ENCODE measurements around the gene CHAF1B.

DNA sequence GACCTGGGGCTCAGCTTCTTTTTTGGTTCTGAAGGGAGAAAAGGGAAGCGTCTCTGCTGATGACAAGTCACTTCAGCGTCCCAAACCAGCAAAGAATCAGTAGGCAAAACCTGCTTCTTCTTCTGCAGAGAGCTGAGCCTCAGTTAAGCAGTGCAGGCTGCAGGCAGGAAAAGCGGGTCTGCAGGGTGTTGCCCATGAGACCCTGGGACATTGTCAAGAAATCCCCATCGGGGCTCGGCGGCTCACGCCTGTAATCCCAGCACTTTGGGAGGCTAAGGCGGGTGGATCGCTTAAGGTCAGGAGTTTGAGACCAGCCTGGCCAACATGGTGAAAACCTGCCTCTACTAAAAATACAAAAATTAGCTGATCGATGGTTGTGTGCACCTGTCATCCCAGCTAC lies 78.0 kb downstream of the CHAF1B start:
- TF ChIP-seq POU2F2 (IDR thresholded peaks at IDR 0.05; ENCODE audit: low read depth, low read length), result no peak
- TF ChIP-seq POLR2A (IDR thresholded peaks at IDR 0.05; ENCODE audit: low read depth, low read length), result no peak

Measured in GM12891 (cell line).